Fibroblast of lung (primary cell): ENCODE data around the gene PAPPA. TPM values are rescaled to one million over a fixed set of nuclear protein-coding genes. Genes with fewer than 3 reads are reported as not detected.

Source experiments
- DNase-seq, 2 donors: peaks; one replicate each; pipeline versions ENCODE4 v3.0.0 to v3.0.0-alpha.2; 2010; ENCODE audit warnings: low read depth in 2 of 2
- H2AFZ ChIP-seq: 2 replicates; pipeline ENCODE4 v1.5.1; 2012; ENCODE audit warnings: low read length, control low read depth, inconsistent platforms
- H3K27ac ChIP-seq: 2 replicates; pipeline ENCODE4 v1.5.1; 2011; ENCODE audit warnings: low read length, control low read depth; ENCODE audit not compliant: insufficient read depth
- H3K27me3 ChIP-seq: 2 replicates; pipeline ENCODE4 v1.5.1; 2011; ENCODE audit warnings: mild to moderate bottlenecking, low read length; ENCODE audit not compliant: control insufficient read depth, insufficient read depth
- H3K36me3 ChIP-seq: 2 replicates; pipeline ENCODE4 v1.5.1; 2011; ENCODE audit warnings: low read length; ENCODE audit not compliant: control insufficient read depth, insufficient read depth
- H3K4me1 ChIP-seq: 2 replicates; pipeline ENCODE4 v1.5.1; 2011; ENCODE audit warnings: low read length; ENCODE audit not compliant: control insufficient read depth, insufficient read depth; ENCODE audit errors: extremely low read depth
- H3K4me2 ChIP-seq: 2 replicates; pipeline ENCODE4 v1.5.1; 2011; ENCODE audit warnings: low read length, control low read depth; ENCODE audit not compliant: insufficient read depth; ENCODE audit errors: extremely low read depth
- H3K4me3 ChIP-seq, 4 experiments: fragments of 200-600 bp in 1 of 4; sonication (generic) in 1 of 4; replicated peaks in 1 of 4; 2 replicates each; pipeline ENCODE4 v1.5.1; 2011 to 2016; ENCODE audit warnings: low read length in 4 of 4, low read depth in 3 of 4, mild to moderate bottlenecking in 3 of 4, control low read depth in 2 of 4, inconsistent platforms in 1 of 4, mixed read lengths in 1 of 4; ENCODE audit not compliant: insufficient read depth in 1 of 4; ENCODE audit errors: control extremely low read depth in 1 of 4
- H3K79me2 ChIP-seq: 2 replicates; pipeline ENCODE4 v1.5.1; 2012; ENCODE audit warnings: mild to moderate bottlenecking, low read length, inconsistent platforms; ENCODE audit not compliant: control insufficient read depth, insufficient read depth
- H3K9ac ChIP-seq: 2 replicates; pipeline ENCODE4 v1.5.1; 2011; ENCODE audit warnings: mild to moderate bottlenecking, low read length, control low read depth; ENCODE audit not compliant: insufficient read depth
- H3K9me3 ChIP-seq: 2 replicates; pipeline ENCODE4 v1.5.1; 2012; ENCODE audit warnings: low read depth, low read length; ENCODE audit not compliant: control insufficient read depth, insufficient read depth
- H4K20me1 ChIP-seq: 2 replicates; pipeline ENCODE4 v1.5.1; 2011; ENCODE audit warnings: low read length; ENCODE audit not compliant: control insufficient read depth, insufficient read depth; ENCODE audit errors: extremely low read depth
- CTCF ChIP-seq, 2 donors: IDR thresholded peaks in 1 of 2; conservative IDR thresholded peaks in 1 of 2; 1 replicate in 1 of 2; 2 replicates in 1 of 2; pipeline ENCODE4 v1.5.1; 2011 to 2012; ENCODE audit warnings: low read length in 2 of 2, control low read depth in 1 of 2, inconsistent platforms in 1 of 2, low read depth in 1 of 2, mild to moderate bottlenecking in 1 of 2
- EZH2 ChIP-seq: IDR thresholded peaks from 2 replicates; pipeline ENCODE4 v1.5.1; 2012; ENCODE audit warnings: low read length, control low read depth, mild to moderate bottlenecking; ENCODE audit errors: missing control alignments
- polyA plus RNA-seq, 2 donors: library from polyadenylated mRNA; depleted of rRNA in 1 of 2; stranded (reverse) in 1 of 2; unstranded in 1 of 2; fragments of >200 nt; gene quantifications; 2 replicates each; pipeline ENCODE4 v1.2.1, GENCODE V29; 2011 to 2012; ENCODE audit warnings: missing spikeins in 1 of 2
- total RNA-seq: library from RNA; depleted of rRNA; stranded (reverse); fragments of >200 nt; gene quantifications from 2 replicates; pipeline ENCODE4 v1.2.1, GENCODE V29; 2014

PAPPA gene
- total and polyA plus RNA-seq, 2 donors (not counting 1 experiment from before 2014, with no cell fraction given): 8.8 to 45.7 TPM

GRCh38 chr9:116193636-116194035 lies 40.0 kb downstream of the PAPPA start:
- Histone ChIP-seq H4K20me1 (no peaks in the 10 kb centered on the region), H3K27me3 (no peaks in the 10 kb centered on the region), H3K4me2 (no peak overlapping the region), H3K4me1 (peaks cover 7% of the 10 kb centered on the region), H3K36me3 (no peaks in the 10 kb centered on the region), H2AFZ (no peak overlapping the region), H3K9ac (no peak overlapping the region), H3K9me3 (no peaks in the 10 kb centered on the region), H3K27ac (no peak overlapping the region), H3K4me3 (no peak overlapping the region), H3K79me2 (no peaks in the 10 kb centered on the region)
- peak; percentile 71 to 85 for DNase-seq
- TF ChIP-seq CTCF (conservative IDR thresholded peaks at IDR 0.05 in 1 of 2, IDR thresholded peaks at IDR 0.05 in 1 of 2; ENCODE audit: low read depth in 1 of 2, low read length in 2 of 2) (no peak), EZH2 (no peak)

GRCh38 chr9:116196806-116197205 lies 43.2 kb downstream of the PAPPA start:
- Histone ChIP-seq H3K9ac (no peak overlapping the region), H3K4me3 (no peak overlapping the region), H2AFZ (no peak overlapping the region), H4K20me1 (no peaks in the 10 kb centered on the region), H3K27me3 (no peaks in the 10 kb centered on the region), H3K9me3 (no peaks in the 10 kb centered on the region), H3K4me1 (peaks cover 4% of the 10 kb centered on the region), H3K4me2 (no peak overlapping the region), H3K36me3 (no peaks in the 10 kb centered on the region), H3K27ac (no peak overlapping the region), H3K79me2 (no peaks in the 10 kb centered on the region)
- DNase-seq: no peak
- TF ChIP-seq EZH2 (no peak), CTCF (conservative IDR thresholded peaks at IDR 0.05 in 1 of 2, IDR thresholded peaks at IDR 0.05 in 1 of 2; ENCODE audit: low read depth in 1 of 2, low read length in 2 of 2) (no peak)

- no peak overlapping the region for H3K4me2 ChIP-seq
- DNase-seq: peak in 1 of 2 donors; percentile 31
Observed at GRCh38 chr9:116198344-116198743, 44.8 kb downstream of the PAPPA start.

More at GRCh38 chr9:116198344-116198743, 44.8 kb downstream of the PAPPA start:
- Histone ChIP-seq H3K9me3 (no peaks in the 10 kb centered on the region), H3K4me1 (peaks cover 7% of the 10 kb centered on the region), H3K27ac (no peak overlapping the region), H3K79me2 (no peaks in the 10 kb centered on the region), H4K20me1 (no peaks in the 10 kb centered on the region), H3K27me3 (no peaks in the 10 kb centered on the region), H3K36me3 (no peaks in the 10 kb centered on the region), H2AFZ (no peak overlapping the region), H3K9ac (no peak overlapping the region), H3K4me3 (no peak overlapping the region)
- TF ChIP-seq EZH2 (no peak), CTCF (conservative IDR thresholded peaks at IDR 0.05 in 1 of 2, IDR thresholded peaks at IDR 0.05 in 1 of 2; ENCODE audit: low read depth in 1 of 2, low read length in 2 of 2) (no peak)
